ENCODE data around the gene CFAP47. TPM values are rescaled to one million over a fixed set of nuclear protein-coding genes. Genes with fewer than 3 reads are reported as not detected.
"Not testable (repeated sequence)": the region's sequence is repeated elsewhere in the genome, so short reads cannot be mapped to it uniquely, and the experiment has no call there.

The CFAP47 gene
- total RNA-seq, 1 donor from 2014 or later: 0.17 TPM

GRCh38 chrX:36160081-36160480 lies 240.5 kb downstream of the CFAP47 start:
- no peak overlapping the region for H3K27ac Mint-ChIP-seq (ENCODE audit: unreplicated experiment)
- no peak for DNase-seq
- H3K4me1 Mint-ChIP-seq (ENCODE audit: low read depth, unreplicated experiment): no peaks in the 10 kb centered on the region
- no peaks in the 10 kb centered on the region for H3K36me3 Mint-ChIP-seq (ENCODE audit: unreplicated experiment)
- no peaks in the 10 kb centered on the region for H3K9me3 Mint-ChIP-seq (ENCODE audit: unreplicated experiment)
- TF ChIP-seq CTCF (IDR thresholded peaks at IDR 0.05; ENCODE audit: partially characterized antibody, unreplicated experiment): no peak
- H3K27me3 Mint-ChIP-seq (ENCODE audit: unreplicated experiment): no peaks in the 10 kb centered on the region
- H3K4me3 Mint-ChIP-seq (ENCODE audit: unreplicated experiment): no peak overlapping the region

GRCh38 chrX:36198575-36198974 lies 279.0 kb downstream of the CFAP47 start:
- no peak for TF ChIP-seq CTCF (IDR thresholded peaks at IDR 0.05; ENCODE audit: partially characterized antibody, unreplicated experiment)
- no peak overlapping the region for H3K27ac Mint-ChIP-seq (ENCODE audit: unreplicated experiment)

GRCh38 chrX:36199928-36200327 lies 280.4 kb downstream of the CFAP47 start:
- Mint-ChIP-seq H3K27me3 (ENCODE audit: unreplicated experiment) (no peaks in the 10 kb centered on the region), H3K4me3 (ENCODE audit: unreplicated experiment) (no peak overlapping the region), H3K27ac (ENCODE audit: unreplicated experiment) (no peak overlapping the region), H3K9me3 (ENCODE audit: unreplicated experiment) (no peaks in the 10 kb centered on the region), H3K36me3 (ENCODE audit: unreplicated experiment) (no peaks in the 10 kb centered on the region), H3K4me1 (ENCODE audit: low read depth, unreplicated experiment) (peaks cover 3% of the 10 kb centered on the region)
- no peak for DNase-seq
- no peak for TF ChIP-seq CTCF (IDR thresholded peaks at IDR 0.05; ENCODE audit: partially characterized antibody, unreplicated experiment)

More at GRCh38 chrX:36198575-36198974, 279.0 kb downstream of the CFAP47 start:
- Mint-ChIP-seq H3K27me3 (ENCODE audit: unreplicated experiment) (no peaks in the 10 kb centered on the region), H3K4me3 (ENCODE audit: unreplicated experiment) (no peak overlapping the region), H3K4me1 (ENCODE audit: low read depth, unreplicated experiment) (peaks cover 3% of the 10 kb centered on the region), H3K36me3 (ENCODE audit: unreplicated experiment) (no peaks in the 10 kb centered on the region), H3K9me3 (ENCODE audit: unreplicated experiment) (no peaks in the 10 kb centered on the region)
- no peak for DNase-seq

GRCh38 chrX:36214924-36215323 lies 295.4 kb downstream of the CFAP47 start:
- no peaks in the 10 kb centered on the region for H3K36me3 Mint-ChIP-seq (ENCODE audit: unreplicated experiment)
- no peaks in the 10 kb centered on the region for H3K4me1 Mint-ChIP-seq (ENCODE audit: low read depth, unreplicated experiment)
- no peak overlapping the region for H3K27ac Mint-ChIP-seq (ENCODE audit: unreplicated experiment)
- H3K4me3 Mint-ChIP-seq (ENCODE audit: unreplicated experiment): no peak overlapping the region
- H3K9me3 Mint-ChIP-seq (ENCODE audit: unreplicated experiment): no peaks in the 10 kb centered on the region
- TF ChIP-seq CTCF (IDR thresholded peaks at IDR 0.05; ENCODE audit: partially characterized antibody, unreplicated experiment): no peak
- H3K27me3 Mint-ChIP-seq (ENCODE audit: unreplicated experiment): no peaks in the 10 kb centered on the region
- no peak for DNase-seq

GRCh38 chrX:36218801-36219200 lies 299.3 kb downstream of the CFAP47 start:
- TF ChIP-seq CTCF (IDR thresholded peaks at IDR 0.05; ENCODE audit: partially characterized antibody, unreplicated experiment): no peak
- no peaks in the 10 kb centered on the region for H3K36me3 Mint-ChIP-seq (ENCODE audit: unreplicated experiment)
- no peak for DNase-seq
- no peaks in the 10 kb centered on the region for H3K27me3 Mint-ChIP-seq (ENCODE audit: unreplicated experiment)
- no peaks in the 10 kb centered on the region for H3K9me3 Mint-ChIP-seq (ENCODE audit: unreplicated experiment)
- no peak overlapping the region for H3K4me3 Mint-ChIP-seq (ENCODE audit: unreplicated experiment)
- H3K4me1 Mint-ChIP-seq (ENCODE audit: low read depth, unreplicated experiment): no peaks in the 10 kb centered on the region
- H3K27ac Mint-ChIP-seq (ENCODE audit: unreplicated experiment): no peak overlapping the region

GRCh38 chrX:36234840-36235528 lies 315.4 kb downstream of the CFAP47 start:
- not testable (repeated sequence) for H3K27me3 Mint-ChIP-seq (ENCODE audit: unreplicated experiment); H3K4me3 Mint-ChIP-seq (ENCODE audit: unreplicated experiment); H3K36me3 Mint-ChIP-seq (ENCODE audit: unreplicated experiment); H3K27ac Mint-ChIP-seq (ENCODE audit: unreplicated experiment); DNase-seq; H3K9me3 Mint-ChIP-seq (ENCODE audit: unreplicated experiment); H3K4me1 Mint-ChIP-seq (ENCODE audit: low read depth, unreplicated experiment)
